ENCODE results near the gene SCML2. TPM values are rescaled to one million over a fixed set of nuclear protein-coding genes. Genes with fewer than 3 reads are reported as not detected.

Gene SCML2
- total RNA-seq, 4 donors from 2014 or later: 1.4 to 2.4 (median 1.8) TPM

GRCh38 chrX:18290200-18290599, 64.3 kb downstream of the SCML2 start:
- Histone ChIP-seq H3K27ac (no peak overlapping the region), H3K4me3 (no peak overlapping the region), H3K27me3 (no peaks in the 10 kb centered on the region), H3K9me3 (no peaks in the 10 kb centered on the region), H3K4me1 (no peaks in the 10 kb centered on the region), H3K36me3 (no peaks in the 10 kb centered on the region)
- WGBS, 2 donors: 51 to 82% methylated on average over 2 to 4 of the region's 4 CpGs
- TF ChIP-seq CTCF (IDR thresholded peaks at IDR 0.05) (no peak), POLR2A (IDR thresholded peaks at IDR 0.05) (no peak)
- intact Hi-C loops (cut with DNase I): no loop called here
- DNase-seq: no peak

GRCh38 chrX:18288716-18289115, 65.8 kb downstream of the SCML2 start:
- intact Hi-C loops (cut with DNase I): no loop called here
- Histone ChIP-seq H3K4me3 (no peak overlapping the region), H3K27ac (no peak overlapping the region), H3K27me3 (no peaks in the 10 kb centered on the region), H3K36me3 (no peaks in the 10 kb centered on the region), H3K9me3 (no peaks in the 10 kb centered on the region), H3K4me1 (no peaks in the 10 kb centered on the region)
- no peak for TF ChIP-seq CTCF (IDR thresholded peaks at IDR 0.05)
- no peak for DNase-seq
- WGBS, 2 donors: 50 to 82% methylated on average over 3 of the region's 3 CpGs

GRCh38 chrX:18286322-18286831, 68.1 kb downstream of the SCML2 start:
- Histone ChIP-seq H3K27ac (no peak overlapping the region), H3K4me1 (no peaks in the 10 kb centered on the region), H3K4me3 (no peak overlapping the region), H3K27me3 (no peaks in the 10 kb centered on the region), H3K9me3 (no peaks in the 10 kb centered on the region), H3K36me3 (no peaks in the 10 kb centered on the region)
- TF ChIP-seq CTCF (IDR thresholded peaks at IDR 0.05): no peak
- no peak for TF ChIP-seq POLR2A (IDR thresholded peaks at IDR 0.05)
- intact Hi-C loops (cut with DNase I): no loop called here
- no peak for DNase-seq
- WGBS, 2 donors: 55 to 64% methylated on average over 2 to 3 of the region's 3 CpGs

- Histone ChIP-seq H3K9me3 (no peaks in the 10 kb centered on the region), H3K4me1 (no peaks in the 10 kb centered on the region), H3K36me3 (no peaks in the 10 kb centered on the region), H3K27ac (no peak overlapping the region), H3K4me3 (no peak overlapping the region), H3K27me3 (no peaks in the 10 kb centered on the region)
- TF ChIP-seq POLR2A (IDR thresholded peaks at IDR 0.05) (no peak), CTCF (IDR thresholded peaks at IDR 0.05) (no peak)
- WGBS, 2 donors: 100% methylated on average over 2 of the region's 4 CpGs; no CpG with 5 or more reads in 1 of the 2 donors
- intact Hi-C loops (cut with DNase I): no loop called here
- no peak for DNase-seq
These were observed 76.0 kb downstream of the SCML2 start for GRCh38 chrX:18278449-18278848.

- H3K4me1 ChIP-seq: no peaks in the 10 kb centered on the region
- WGBS, 2 donors: 92 to 100% methylated on average over 1 of the region's 1 CpG
- H3K27me3 ChIP-seq: no peaks in the 10 kb centered on the region
- H3K9me3 ChIP-seq: no peaks in the 10 kb centered on the region
- no peak overlapping the region for H3K4me3 ChIP-seq
- TF ChIP-seq POLR2A (IDR thresholded peaks at IDR 0.05) (no peak), CTCF (IDR thresholded peaks at IDR 0.05) (no peak)
- no peaks in the 10 kb centered on the region for H3K36me3 ChIP-seq
- DNase-seq: no peak
- intact Hi-C loops (cut with DNase I): no loop called here
- H3K27ac ChIP-seq: no peak overlapping the region
These were observed 82.3 kb downstream of the SCML2 start for GRCh38 chrX:18272222-18272621.
